ENCODE measurements around the gene FBN2.
"Not testable (repeated sequence)": the region's sequence is repeated elsewhere in the genome, so short reads cannot be mapped to it uniquely, and the experiment has no call there.

Gene FBN2

DNA sequence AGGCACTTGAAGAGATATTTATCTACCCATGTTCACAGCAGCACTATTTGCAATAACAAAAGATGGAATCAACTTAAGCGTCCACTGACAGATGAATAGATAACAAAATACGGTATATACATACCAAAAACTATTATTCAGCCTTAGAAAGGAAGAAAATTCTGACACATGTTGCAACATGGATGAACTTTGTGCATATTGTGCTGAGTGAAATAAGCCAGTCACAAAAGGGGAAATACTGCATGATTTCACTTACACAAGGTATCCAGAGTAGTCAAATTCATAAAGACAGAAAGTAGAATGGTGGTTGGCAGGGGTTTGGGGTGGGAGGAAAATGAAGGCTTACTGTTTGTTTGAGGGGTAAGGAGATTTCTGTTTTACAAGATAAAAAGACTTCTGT is 66.0 kb downstream of the FBN2 start:
- Mint-ChIP-seq H3K27ac (no peak overlapping the region), H3K27me3 (no peaks in the 10 kb centered on the region), H3K4me1 (no peaks in the 10 kb centered on the region), H3K36me3 (no peaks in the 10 kb centered on the region), H3K4me3 (no peak overlapping the region), H3K9me3 (no peaks in the 10 kb centered on the region)

DNA sequence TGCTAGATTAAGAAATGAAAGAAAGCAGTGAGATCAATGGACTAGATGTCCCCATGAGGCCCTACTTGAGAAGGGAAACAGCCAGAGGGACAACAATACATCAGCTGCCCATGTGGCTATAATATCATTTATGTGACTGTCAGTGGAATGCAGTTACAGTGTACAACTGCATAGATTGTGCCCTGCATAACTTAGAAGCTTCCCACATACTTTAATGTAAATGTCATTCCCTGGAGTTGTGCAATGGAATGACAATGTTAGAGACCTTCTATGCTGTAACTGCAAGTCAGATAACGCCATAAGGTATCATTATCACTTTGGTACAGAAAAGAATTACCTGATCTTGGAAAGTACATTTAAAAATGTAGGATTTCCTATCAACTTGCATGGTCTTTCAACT is 67.4 kb downstream of the FBN2 start:
- H3K36me3 Mint-ChIP-seq: no peaks in the 10 kb centered on the region
- H3K9me3 Mint-ChIP-seq: no peaks in the 10 kb centered on the region
- H3K27me3 Mint-ChIP-seq: no peaks in the 10 kb centered on the region

DNA sequence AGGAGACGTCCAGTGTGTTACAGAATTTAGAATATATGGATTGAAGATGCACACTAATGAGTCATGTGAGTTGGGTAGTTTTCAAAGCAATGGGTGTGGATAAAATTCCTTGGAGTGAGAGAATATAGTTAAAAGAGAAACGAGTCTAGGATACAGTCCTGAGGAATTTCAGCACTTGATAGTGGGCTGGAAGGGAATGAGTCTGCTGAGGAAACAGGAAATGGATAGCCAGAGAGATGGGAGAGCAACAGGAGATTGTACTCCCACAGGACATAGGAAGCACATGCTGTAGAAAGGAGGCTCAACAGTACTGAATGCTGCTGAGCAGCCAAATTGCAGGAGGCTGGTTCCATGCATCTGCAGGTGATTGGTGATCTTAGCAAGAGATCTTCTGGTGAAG is 68.1 kb downstream of the FBN2 start:
- Mint-ChIP-seq H3K36me3 (no peaks in the 10 kb centered on the region), H3K4me3 (no peak overlapping the region), H3K9me3 (no peaks in the 10 kb centered on the region), H3K27me3 (no peaks in the 10 kb centered on the region), H3K4me1 (no peaks in the 10 kb centered on the region), H3K27ac (no peak overlapping the region)

More for the DNA sequence above, 67.4 kb downstream of the FBN2 start:
- Mint-ChIP-seq H3K4me1 (no peaks in the 10 kb centered on the region), H3K4me3 (no peak overlapping the region), H3K27ac (no peak overlapping the region)

DNA sequence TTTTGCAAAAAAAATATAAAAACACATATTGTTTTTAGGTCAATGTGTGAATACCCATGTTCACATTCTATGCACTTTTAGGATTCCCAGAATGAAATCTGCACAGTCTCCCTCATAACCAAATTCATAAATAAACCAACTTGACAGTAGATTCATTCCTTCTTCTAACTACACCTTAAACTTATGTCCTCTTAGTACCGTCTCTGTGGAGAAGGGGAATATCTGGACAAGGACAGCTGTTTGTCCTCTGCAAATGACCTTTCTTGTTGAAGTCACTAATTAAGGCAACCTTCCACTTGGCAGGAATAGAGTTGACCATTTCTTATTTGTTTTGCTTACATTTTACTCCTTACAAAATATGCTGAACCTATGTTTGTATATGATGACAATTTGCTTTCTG is 71.1 kb downstream of the FBN2 start:
- Mint-ChIP-seq H3K27ac (no peak overlapping the region), H3K4me3 (no peak overlapping the region), H3K4me1 (no peaks in the 10 kb centered on the region), H3K27me3 (no peaks in the 10 kb centered on the region), H3K9me3 (no peaks in the 10 kb centered on the region), H3K36me3 (no peaks in the 10 kb centered on the region)

DNA sequence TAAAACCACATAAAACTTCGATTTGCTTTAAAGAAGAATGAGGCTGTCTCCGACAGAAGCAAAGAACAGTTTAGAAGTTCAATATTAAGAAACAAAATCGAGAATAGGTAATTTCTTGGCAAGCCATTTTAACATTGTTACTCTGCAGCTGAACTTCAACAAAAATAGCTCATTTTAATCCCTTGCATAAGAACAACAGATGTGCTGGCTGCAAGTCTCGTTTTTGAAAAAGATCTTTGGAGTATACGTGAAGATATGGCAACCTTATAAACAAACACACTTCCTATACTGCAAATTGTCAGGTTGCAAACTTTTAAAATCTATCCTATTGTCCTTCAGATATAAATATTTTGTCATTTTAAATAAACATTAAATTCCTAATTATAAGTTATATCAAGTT is 71.5 kb downstream of the FBN2 start:
- H3K27me3 Mint-ChIP-seq: no peaks in the 10 kb centered on the region
- H3K36me3 Mint-ChIP-seq: no peaks in the 10 kb centered on the region
- H3K27ac Mint-ChIP-seq: no peak overlapping the region
- no peaks in the 10 kb centered on the region for H3K9me3 Mint-ChIP-seq
- H3K4me3 Mint-ChIP-seq: no peak overlapping the region
- H3K4me1 Mint-ChIP-seq: no peaks in the 10 kb centered on the region

DNA sequence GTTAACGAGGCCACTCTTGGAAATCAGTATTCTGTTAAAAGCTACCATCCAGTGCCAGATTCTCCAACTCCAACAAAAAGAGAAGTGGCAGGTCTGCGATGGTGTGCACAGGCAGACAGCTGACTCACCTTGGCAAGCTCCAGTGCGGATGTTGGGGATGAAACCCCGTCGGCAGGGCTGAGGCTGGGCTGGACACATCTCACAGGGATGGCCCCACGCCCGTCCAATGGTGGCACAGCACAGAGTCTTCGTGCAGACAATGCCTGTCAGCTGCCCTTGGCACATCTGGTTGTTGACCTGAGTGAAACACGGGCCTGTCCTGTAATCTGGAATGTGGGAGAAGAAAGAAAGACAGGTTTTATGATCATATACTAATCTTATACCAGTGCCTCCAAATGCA is 73.4 kb downstream of the FBN2 start:
- Mint-ChIP-seq H3K4me3 (no peak overlapping the region), H3K27me3 (no peaks in the 10 kb centered on the region), H3K36me3 (no peaks in the 10 kb centered on the region), H3K4me1 (no peaks in the 10 kb centered on the region), H3K27ac (no peak overlapping the region), H3K9me3 (peaks cover 3% of the 10 kb centered on the region)

DNA sequence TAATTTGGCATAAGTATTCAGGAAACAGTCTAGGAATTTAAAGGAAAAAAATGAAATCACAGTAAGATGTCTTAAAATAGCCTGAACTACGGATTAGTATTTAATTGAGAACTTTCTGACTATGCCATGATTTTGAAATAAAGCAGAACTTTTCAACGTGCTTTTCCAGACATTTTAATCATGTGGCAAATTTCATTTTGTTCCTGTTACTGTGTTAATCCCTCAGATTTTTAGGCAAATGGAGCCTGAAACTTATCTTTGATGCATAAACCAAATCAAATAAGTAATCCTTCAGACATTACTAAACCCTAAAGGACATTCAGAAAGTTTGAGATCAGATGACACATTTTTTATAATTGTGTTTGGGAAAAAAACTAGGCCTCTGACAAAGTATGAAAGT is 75.7 kb downstream of the FBN2 start:
- no peaks in the 10 kb centered on the region for H3K4me1 Mint-ChIP-seq
- H3K4me3 Mint-ChIP-seq: no peak overlapping the region
- no peaks in the 10 kb centered on the region for H3K36me3 Mint-ChIP-seq
- H3K27me3 Mint-ChIP-seq: no peaks in the 10 kb centered on the region
- peaks cover 6% of the 10 kb centered on the region for H3K9me3 Mint-ChIP-seq
- no peak overlapping the region for H3K27ac Mint-ChIP-seq

DNA sequence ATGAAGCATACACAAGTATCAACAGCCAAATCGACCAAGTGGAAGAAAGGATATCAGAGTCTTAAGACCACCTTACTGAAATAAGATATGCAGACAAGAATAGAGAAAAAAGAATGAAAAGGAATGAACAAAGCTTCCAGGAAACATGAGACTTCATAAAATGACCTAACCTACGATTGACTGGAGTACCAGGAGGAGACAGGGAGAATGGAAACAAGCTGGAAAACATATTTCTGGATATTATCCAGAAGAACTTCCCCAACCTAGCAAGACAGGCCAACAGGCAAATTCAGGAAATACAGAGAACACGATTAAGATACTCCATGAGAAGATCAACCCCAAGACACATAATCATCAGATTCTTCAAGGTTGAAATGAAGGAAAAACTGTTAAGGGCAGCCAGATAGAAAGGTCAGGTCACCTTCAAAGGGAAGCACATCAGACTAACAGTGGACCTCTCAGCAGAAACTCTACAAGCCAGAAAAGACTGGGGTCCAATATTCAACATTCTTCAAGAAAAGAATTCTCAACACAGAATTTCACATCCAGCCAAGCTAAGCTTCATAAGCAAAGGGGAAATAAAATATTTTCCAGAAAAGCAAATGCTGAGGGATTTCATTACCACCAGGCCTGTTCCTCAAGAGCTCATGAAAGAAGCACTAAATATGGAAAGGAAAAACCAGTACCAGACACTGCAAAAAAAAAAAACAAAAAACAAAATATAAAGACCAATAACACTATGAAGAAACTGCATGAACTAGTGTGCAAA is 80.7 kb downstream of the FBN2 start:
- H3K27ac Mint-ChIP-seq, H3K4me3 Mint-ChIP-seq, H3K36me3 Mint-ChIP-seq, H3K4me1 Mint-ChIP-seq, H3K9me3 Mint-ChIP-seq, H3K27me3 Mint-ChIP-seq: not testable (repeated sequence)

DNA sequence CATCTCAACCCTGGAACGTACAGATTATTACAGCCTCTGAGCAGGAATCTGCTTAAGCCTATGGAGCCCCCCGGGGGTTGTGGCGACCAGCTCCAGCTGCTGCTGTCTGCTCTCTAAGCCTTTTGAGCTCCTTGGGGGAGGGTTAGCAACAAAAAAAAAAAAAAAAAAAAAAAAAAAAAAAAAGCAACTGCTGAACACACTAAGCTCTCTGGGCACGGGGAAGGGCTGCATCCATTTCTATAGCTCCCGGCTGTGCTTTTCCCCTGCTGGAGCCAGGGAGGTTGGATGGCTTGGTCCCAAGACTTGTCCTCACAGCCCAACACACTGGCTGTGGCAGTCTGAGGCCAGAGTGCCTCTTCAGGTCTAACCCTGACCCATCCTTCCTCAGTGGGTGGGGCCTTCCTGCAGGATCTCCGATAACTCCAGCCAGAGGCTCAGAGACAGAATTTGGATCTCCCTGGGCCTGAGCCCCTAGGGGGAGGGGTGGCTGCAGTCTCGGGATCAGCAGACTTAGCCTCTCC is 82.1 kb downstream of the FBN2 start:
- Mint-ChIP-seq H3K27ac (no peak overlapping the region), H3K36me3 (no peaks in the 10 kb centered on the region), H3K9me3 (peaks cover 6% of the 10 kb centered on the region), H3K4me3 (no peak overlapping the region), H3K27me3 (no peaks in the 10 kb centered on the region), H3K4me1 (no peaks in the 10 kb centered on the region)

DNA sequence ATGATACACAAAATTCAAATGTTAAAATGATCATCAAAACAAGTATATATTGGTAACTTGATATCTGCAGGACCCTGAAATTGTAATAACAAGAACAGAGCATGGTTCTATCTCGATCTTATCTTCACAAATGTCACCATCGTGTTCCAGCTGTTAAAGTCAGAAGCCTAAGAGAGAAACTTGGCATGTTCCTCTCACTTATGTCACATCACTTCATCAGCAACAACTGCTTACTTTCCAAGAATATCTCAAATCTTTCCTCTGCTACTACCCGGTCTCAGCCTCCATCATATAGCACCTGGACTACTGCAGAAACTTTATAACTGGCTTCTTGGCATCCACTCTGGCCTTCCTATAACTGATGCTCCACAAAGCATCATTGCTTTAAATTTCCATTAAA is 84.9 kb downstream of the FBN2 start:
- H3K9me3 Mint-ChIP-seq: peaks cover 9% of the 10 kb centered on the region
- H3K4me1 Mint-ChIP-seq: no peaks in the 10 kb centered on the region
- no peak overlapping the region for H3K4me3 Mint-ChIP-seq
- H3K27ac Mint-ChIP-seq: no peak overlapping the region
- no peaks in the 10 kb centered on the region for H3K27me3 Mint-ChIP-seq
- H3K36me3 Mint-ChIP-seq: no peaks in the 10 kb centered on the region

DNA sequence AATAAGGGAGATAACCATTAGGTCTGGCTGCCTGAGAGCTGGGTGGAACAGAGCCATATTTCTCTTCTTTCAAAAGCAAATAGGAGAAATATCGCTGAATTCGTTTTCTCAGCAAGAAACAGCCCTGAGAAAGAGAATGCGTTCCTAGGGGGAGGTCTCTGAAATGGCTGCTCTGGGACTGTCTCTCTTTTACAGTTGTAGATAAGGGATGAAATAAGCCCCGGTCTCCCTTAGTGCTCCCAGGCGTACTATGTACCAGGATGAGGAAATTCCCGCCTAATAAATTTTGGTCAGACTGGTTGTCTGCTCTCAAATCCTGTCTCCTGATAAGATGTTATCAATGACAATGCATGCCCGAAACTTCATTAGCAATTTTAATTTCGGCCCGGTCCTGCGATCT is 90.8 kb downstream of the FBN2 start:
- H3K36me3 Mint-ChIP-seq, H3K4me1 Mint-ChIP-seq, H3K27me3 Mint-ChIP-seq, H3K27ac Mint-ChIP-seq, H3K4me3 Mint-ChIP-seq: not testable (repeated sequence)
- H3K9me3 Mint-ChIP-seq: peaks cover 16% of the 10 kb centered on the region

DNA sequence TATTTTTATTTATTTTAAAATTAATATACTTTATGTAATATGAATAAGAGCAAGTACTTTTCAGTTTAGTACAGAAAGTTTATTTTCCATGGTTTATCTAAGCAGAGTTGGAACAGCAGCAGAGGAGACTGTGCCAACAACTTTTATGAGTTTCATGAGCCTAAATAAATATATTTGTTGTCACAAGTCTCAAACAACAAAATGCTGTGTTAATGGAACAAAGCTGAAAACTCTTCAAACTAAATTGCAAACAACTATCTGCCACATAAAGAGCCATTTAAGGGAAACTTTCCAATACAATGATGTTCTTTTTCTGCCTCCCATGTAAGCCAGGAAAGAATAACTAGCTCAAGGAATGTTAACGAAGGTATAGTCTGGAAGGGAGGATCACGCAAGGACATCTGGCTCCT is 96.1 kb downstream of the FBN2 start:
- H3K27me3 Mint-ChIP-seq: no peaks in the 10 kb centered on the region
- H3K36me3 Mint-ChIP-seq: no peaks in the 10 kb centered on the region
- no peak overlapping the region for H3K27ac Mint-ChIP-seq
- H3K4me1 Mint-ChIP-seq: no peaks in the 10 kb centered on the region
- no peak overlapping the region for H3K4me3 Mint-ChIP-seq
- H3K9me3 Mint-ChIP-seq: no peaks in the 10 kb centered on the region

DNA sequence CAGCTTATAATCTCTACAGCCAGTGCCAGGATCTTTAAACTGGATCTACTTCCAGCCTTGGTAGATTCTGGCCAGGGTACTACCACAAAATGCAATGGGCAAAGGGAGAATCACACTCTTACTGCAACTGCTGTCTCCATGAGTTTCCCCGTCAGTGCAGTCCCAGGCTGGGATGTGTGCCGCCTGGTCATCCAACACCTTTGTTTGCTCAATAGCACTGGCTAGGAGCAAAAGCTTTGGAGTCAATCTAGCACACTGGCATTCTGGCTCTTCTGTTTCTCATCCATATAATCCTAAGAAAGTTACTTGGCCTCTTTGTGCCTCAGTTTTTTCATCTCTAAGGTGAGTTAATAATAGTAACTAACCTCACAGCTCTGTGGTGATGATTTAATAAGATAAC is 96.9 kb downstream of the FBN2 start:
- Mint-ChIP-seq H3K27me3 (no peaks in the 10 kb centered on the region), H3K9me3 (no peaks in the 10 kb centered on the region), H3K36me3 (no peaks in the 10 kb centered on the region), H3K4me3 (no peak overlapping the region), H3K27ac (no peak overlapping the region), H3K4me1 (no peaks in the 10 kb centered on the region)

DNA sequence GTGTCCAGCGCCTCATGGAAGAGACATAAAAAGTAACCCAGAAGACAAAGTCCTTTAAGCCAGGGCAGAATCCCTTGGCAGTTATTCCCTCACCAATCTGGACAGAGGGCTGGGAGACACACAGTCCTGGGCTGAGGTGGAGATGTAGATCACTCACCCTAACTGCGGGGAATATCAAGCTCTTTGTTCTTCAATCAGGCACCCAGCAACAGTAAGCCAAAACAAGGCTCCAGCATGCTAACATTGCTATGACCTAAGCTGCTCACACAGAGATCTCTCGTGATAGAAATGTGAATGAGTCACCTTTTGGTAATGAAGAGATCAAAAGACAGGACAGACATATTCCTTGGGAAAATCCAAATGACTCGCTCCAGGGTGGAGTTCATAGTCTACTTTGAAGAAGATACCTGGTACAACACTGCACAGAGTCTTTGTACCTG is 101.3 kb downstream of the FBN2 start:
- H3K9me3 Mint-ChIP-seq: no peaks in the 10 kb centered on the region
- H3K36me3 Mint-ChIP-seq: no peaks in the 10 kb centered on the region
- H3K27me3 Mint-ChIP-seq: no peaks in the 10 kb centered on the region
- H3K27ac Mint-ChIP-seq: no peak overlapping the region
- H3K4me3 Mint-ChIP-seq: no peak overlapping the region
- no peaks in the 10 kb centered on the region for H3K4me1 Mint-ChIP-seq

DNA sequence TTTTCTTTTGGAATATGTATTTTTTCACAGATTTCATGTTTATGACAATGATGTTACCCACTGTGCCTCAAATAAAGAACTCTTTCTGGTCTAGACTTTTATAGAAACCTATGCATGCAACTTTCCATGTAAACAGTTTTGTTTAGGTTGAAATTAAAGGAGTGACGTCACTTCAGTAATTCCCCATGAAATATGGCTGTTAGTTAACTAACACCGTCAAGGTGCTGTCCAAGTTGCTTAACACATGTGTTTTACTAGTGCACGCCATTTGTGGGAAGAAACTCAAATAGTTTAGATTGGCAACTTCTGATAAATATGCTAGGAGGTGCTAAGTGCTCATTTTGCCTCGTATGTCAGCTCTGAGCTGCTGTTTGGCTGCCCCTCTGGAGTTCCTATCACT is 102.2 kb downstream of the FBN2 start:
- Mint-ChIP-seq H3K4me3 (no peak overlapping the region), H3K27ac (no peak overlapping the region), H3K9me3 (no peaks in the 10 kb centered on the region), H3K4me1 (no peaks in the 10 kb centered on the region), H3K27me3 (no peaks in the 10 kb centered on the region), H3K36me3 (no peaks in the 10 kb centered on the region)

DNA sequence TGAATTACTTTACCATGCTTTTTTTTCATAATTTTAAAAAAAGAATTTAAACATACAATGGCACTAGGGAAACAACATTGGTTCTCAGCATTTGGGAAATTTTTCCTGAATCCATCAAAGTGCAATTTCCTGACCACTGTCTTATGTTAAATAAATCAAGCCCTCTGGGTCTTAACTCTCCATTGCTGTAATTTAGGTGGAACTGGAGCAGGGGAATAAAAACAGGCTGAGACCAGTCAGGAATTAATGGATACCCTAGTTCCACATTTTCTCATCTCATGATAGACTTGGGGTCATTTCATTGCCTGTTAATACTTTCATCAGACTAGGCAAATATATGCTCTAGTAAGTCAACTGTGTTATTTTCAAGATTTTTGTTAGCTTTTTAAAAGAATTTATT is 103.1 kb downstream of the FBN2 start:
- no peaks in the 10 kb centered on the region for H3K4me1 Mint-ChIP-seq
- H3K36me3 Mint-ChIP-seq: no peaks in the 10 kb centered on the region
- H3K27ac Mint-ChIP-seq: no peak overlapping the region
- no peaks in the 10 kb centered on the region for H3K9me3 Mint-ChIP-seq
- no peak overlapping the region for H3K4me3 Mint-ChIP-seq
- no peaks in the 10 kb centered on the region for H3K27me3 Mint-ChIP-seq

DNA sequence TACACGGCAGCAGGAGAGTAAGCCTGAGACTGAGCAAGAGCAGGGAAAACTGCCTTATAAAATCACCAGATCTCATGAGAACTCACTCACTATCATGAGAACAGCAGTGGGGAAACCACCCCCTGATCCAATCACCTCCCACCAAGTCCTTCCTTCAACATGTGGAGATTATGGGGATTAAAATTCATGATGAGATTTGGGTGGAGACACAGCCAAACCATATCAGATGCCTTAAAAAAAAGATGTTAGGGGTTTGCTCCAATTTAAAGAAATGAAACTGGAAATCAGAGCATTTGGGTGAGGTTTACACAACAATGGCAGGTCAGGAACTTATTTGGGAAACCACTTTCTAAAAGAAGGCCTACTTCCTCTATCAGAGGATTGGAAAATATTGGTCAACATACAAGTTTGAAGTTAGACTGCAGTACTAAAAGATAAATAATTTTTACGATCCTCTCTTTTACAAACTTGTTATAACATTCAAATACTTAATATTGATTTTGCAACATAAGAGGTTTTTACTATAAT is 105.1 kb downstream of the FBN2 start:
- Mint-ChIP-seq H3K27ac (no peak overlapping the region), H3K36me3 (no peaks in the 10 kb centered on the region), H3K4me3 (no peak overlapping the region), H3K4me1 (no peaks in the 10 kb centered on the region), H3K27me3 (no peaks in the 10 kb centered on the region), H3K9me3 (no peaks in the 10 kb centered on the region)

All from activated naive CD4-positive, alpha-beta T cell treated with anti-CD3 and anti-CD28 coated beads, Interleukin-2, amount 50 U/mL, for 24 hours (primary cell).